Keratinocyte (primary cell): ENCODE results near the gene USP19. TPM values are rescaled to one million over a fixed set of nuclear protein-coding genes. Genes with fewer than 3 reads are reported as not detected.

ENCODE experiments used
- DNase-seq: peaks from one replicate; pipeline ENCODE4 v3.0.0-alpha.2; 2011; ENCODE audit warnings: low read depth, missing footprints, low spot score
- FAIRE-seq: peaks from 2 replicates; lab custom pipeline; 2011; peaks lifted over from hg19 to GRCh38; lab: Jason Lieb, UNC
- H2AFZ ChIP-seq: 2 replicates; pipeline ENCODE4 v1.6.0; 2012; ENCODE audit warnings: low read length, control low read depth, inconsistent platforms; ENCODE audit not compliant: control insufficient read depth
- H3K27ac ChIP-seq: 2 replicates; pipeline ENCODE4 v1.5.1; 2011; ENCODE audit warnings: low read length; ENCODE audit not compliant: control insufficient read depth, insufficient read depth
- H3K27me3 ChIP-seq: 3 replicates; pipeline ENCODE4 v1.6.0; 2011; ENCODE audit warnings: low read length; ENCODE audit not compliant: control insufficient read depth, insufficient read depth; ENCODE audit errors: extremely low read depth
- H3K36me3 ChIP-seq, 2 experiments: 2 replicates in 1 of 2; 3 replicates in 1 of 2; pipeline ENCODE4 v1.5.1; 2011; ENCODE audit warnings: low read length in 2 of 2, mild to moderate bottlenecking in 1 of 2; ENCODE audit not compliant: control insufficient read depth in 2 of 2, insufficient read depth in 2 of 2; ENCODE audit errors: extremely low read depth in 1 of 2
- H3K4me1 ChIP-seq: 3 replicates; pipeline ENCODE4 v1.5.1; 2011; ENCODE audit warnings: low read length; ENCODE audit not compliant: control insufficient read depth, insufficient read depth; ENCODE audit errors: extremely low read depth
- H3K4me2 ChIP-seq: 3 replicates; pipeline ENCODE4 v1.6.0; 2011; ENCODE audit warnings: low read depth, low read length; ENCODE audit not compliant: control insufficient read depth, insufficient read depth; ENCODE audit errors: extremely low read depth
- H3K4me3 ChIP-seq, 3 experiments: fragments of 200-600 bp in 1 of 3; sonication (generic) in 1 of 3; 2 replicates in 2 of 3; 3 replicates in 1 of 3; pipeline ENCODE4 v1.5.1; 2011 to 2016; ENCODE audit warnings: low read length in 3 of 3, mild to moderate bottlenecking in 3 of 3, control low read depth in 2 of 3, inconsistent platforms in 1 of 3, low read depth in 1 of 3, mixed read lengths in 1 of 3, mixed run types in 1 of 3, moderate library complexity in 1 of 3; ENCODE audit not compliant: control insufficient read depth in 2 of 3, insufficient read depth in 2 of 3; ENCODE audit errors: extremely low read depth in 1 of 3
- H3K79me2 ChIP-seq: 2 replicates; pipeline ENCODE4 v1.6.0; 2012; ENCODE audit warnings: low read length; ENCODE audit not compliant: control insufficient read depth, insufficient read depth
- H3K9ac ChIP-seq: 3 replicates; pipeline ENCODE4 v1.6.0; 2011; ENCODE audit warnings: low read length; ENCODE audit not compliant: control insufficient read depth, insufficient read depth; ENCODE audit errors: extremely low read depth
- H3K9me1 ChIP-seq: 3 replicates; pipeline ENCODE4 v1.6.0; 2011; ENCODE audit warnings: low read length; ENCODE audit not compliant: control insufficient read depth, insufficient read depth; ENCODE audit errors: extremely low read depth
- H3K9me3 ChIP-seq: 2 replicates; pipeline ENCODE4 v1.5.1; 2012; ENCODE audit warnings: low read depth, low read length; ENCODE audit not compliant: control insufficient read depth
- H4K20me1 ChIP-seq: 3 replicates; pipeline ENCODE4 v1.6.0; 2011; ENCODE audit warnings: low read length; ENCODE audit not compliant: control insufficient read depth, insufficient read depth; ENCODE audit errors: extremely low read depth
- EZH2 ChIP-seq: IDR thresholded peaks from one replicate; pipeline ENCODE4 v1.6.1; 2012; ENCODE audit warnings: inconsistent platforms, mild to moderate bottlenecking, low read length, moderate library complexity
- dilution Hi-C: fragments of 300-500 bp; cut with MboI; formaldehyde crosslinking; loops from one replicate; pipeline ENCODE4 v1.7.0; 2020; ENCODE audit warnings: low sequenced_read_pairs; ENCODE audit not compliant: extremely low pct_ligation_motif_present
- polyA plus RNA-seq, 5 experiments: library from polyadenylated mRNA; depleted of rRNA in 3 of 5; stranded (reverse) in 3 of 5; stranded (forward) in 1 of 5; unstranded in 1 of 5; fragments of >200 nt; gene quantifications; 1 replicate in 1 of 5; 2 replicates in 3 of 5; 3 replicates in 1 of 5; pipeline versions ENCODE4 v1.2.1 to v1.2.3, GENCODE V29; 2011 to 2012; ENCODE audit warnings: missing spikeins in 2 of 5, low read depth in 1 of 5, low replicate concordance in 1 of 5
- TF ChIP-seq, protein P1 (sequence below), 3 experiments: IDR thresholded peaks in 1 of 3; conservative IDR thresholded peaks in 1 of 3; optimal IDR thresholded peaks in 1 of 3; 2 replicates in 2 of 3; 3 replicates in 1 of 3; pipeline versions ENCODE3 to v1.5.1; 2011; ENCODE audit warnings: low read length in 3 of 3, mild to moderate bottlenecking in 3 of 3, moderate library complexity in 2 of 3, control low read depth in 1 of 3, inconsistent platforms in 1 of 3; ENCODE audit not compliant: insufficient read depth in 2 of 3; ENCODE audit errors: extremely low read depth in 1 of 3

The USP19 gene
- polyA plus RNA-seq, 1 donor (not counting 4 experiments of a cell fraction or from before 2014, with no cell fraction given): 23.1 TPM

DNA sequence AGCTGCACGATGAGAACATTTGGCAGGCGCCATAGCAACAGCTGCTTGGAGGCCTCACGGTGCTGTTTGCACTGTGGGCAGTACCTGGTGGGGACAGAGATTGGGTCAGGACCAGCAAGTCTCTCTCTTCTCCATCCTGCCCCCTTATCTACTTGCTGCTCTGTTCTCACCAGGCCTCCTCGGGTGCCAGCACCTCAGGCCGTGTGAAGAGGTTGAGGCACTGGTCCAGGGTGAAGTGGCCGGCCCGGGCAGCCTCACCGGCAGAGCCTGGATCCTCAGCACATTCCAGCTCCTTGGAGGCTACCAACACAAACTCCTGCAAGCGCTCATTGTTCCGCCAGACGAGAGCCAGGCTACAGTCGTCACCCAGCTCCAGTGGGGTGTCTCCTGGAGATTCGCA lies 9.8 kb downstream of the USP19 start:
- no peaks in the 10 kb centered on the region for H3K27me3 ChIP-seq
- H3K27ac ChIP-seq: no peak overlapping the region
- no peaks in the 10 kb centered on the region for H4K20me1 ChIP-seq
- no peak overlapping the region for H2AFZ ChIP-seq
- no peak overlapping the region for H3K4me2 ChIP-seq
- peaks cover 45 to 63% of the 10 kb centered on the region in 2 experiments for H3K36me3 ChIP-seq
- DNase-seq (no peak), FAIRE-seq (no peak)
- H3K4me1 ChIP-seq: no peaks in the 10 kb centered on the region
- H3K9me1 ChIP-seq: no peaks in the 10 kb centered on the region
- dilution Hi-C loops: no loop called here
- H3K4me3 ChIP-seq: no peak overlapping the region
- H3K79me2 ChIP-seq: no peaks in the 10 kb centered on the region
- no peak overlapping the region for H3K9ac ChIP-seq
- no peak for TF ChIP-seq EZH2
- TF ChIP-seq, protein P1, sequence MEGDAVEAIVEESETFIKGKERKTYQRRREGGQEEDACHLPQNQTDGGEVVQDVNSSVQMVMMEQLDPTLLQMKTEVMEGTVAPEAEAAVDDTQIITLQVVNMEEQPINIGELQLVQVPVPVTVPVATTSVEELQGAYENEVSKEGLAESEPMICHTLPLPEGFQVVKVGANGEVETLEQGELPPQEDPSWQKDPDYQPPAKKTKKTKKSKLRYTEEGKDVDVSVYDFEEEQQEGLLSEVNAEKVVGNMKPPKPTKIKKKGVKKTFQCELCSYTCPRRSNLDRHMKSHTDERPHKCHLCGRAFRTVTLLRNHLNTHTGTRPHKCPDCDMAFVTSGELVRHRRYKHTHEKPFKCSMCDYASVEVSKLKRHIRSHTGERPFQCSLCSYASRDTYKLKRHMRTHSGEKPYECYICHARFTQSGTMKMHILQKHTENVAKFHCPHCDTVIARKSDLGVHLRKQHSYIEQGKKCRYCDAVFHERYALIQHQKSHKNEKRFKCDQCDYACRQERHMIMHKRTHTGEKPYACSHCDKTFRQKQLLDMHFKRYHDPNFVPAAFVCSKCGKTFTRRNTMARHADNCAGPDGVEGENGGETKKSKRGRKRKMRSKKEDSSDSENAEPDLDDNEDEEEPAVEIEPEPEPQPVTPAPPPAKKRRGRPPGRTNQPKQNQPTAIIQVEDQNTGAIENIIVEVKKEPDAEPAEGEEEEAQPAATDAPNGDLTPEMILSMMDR (optimal IDR thresholded peaks at IDR 0.05 in 1 of 3, IDR thresholded peaks at IDR 0.05 in 1 of 3, conservative IDR thresholded peaks at IDR 0.05 in 1 of 3; ENCODE audit: extremely low read depth in 1 of 3, insufficient read depth in 2 of 3, low read length in 3 of 3): no peak
- no peaks in the 10 kb centered on the region for H3K9me3 ChIP-seq

DNA sequence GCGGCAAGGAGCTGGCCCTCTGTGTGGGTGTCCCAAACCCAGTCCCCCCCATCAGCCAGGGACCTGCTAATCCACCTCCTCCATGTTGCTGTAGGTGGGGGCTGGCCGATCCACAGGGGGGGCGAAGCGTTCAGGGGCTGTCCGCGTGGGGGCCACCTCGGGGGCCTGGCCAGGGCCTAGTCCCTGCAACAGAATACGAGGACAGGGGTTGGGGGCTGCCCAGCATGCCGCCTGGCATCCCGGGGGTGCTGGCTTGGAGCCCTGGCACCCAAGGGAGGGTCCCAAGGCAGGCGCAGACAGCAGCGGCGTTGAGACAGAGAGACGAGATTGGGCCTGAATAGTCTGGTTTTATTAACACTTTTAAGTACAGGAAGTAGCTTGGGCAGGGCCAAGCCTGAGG lies 12.3 kb downstream of the USP19 start:
- DNase-seq (no peak), FAIRE-seq (no peak)
- dilution Hi-C loops: no loop called here
- no peaks in the 10 kb centered on the region for H3K9me3 ChIP-seq
- no peaks in the 10 kb centered on the region for H4K20me1 ChIP-seq
- no peak overlapping the region for H3K4me2 ChIP-seq
- peaks cover 27 to 45% of the 10 kb centered on the region in 2 experiments for H3K36me3 ChIP-seq
- no peak overlapping the region for H2AFZ ChIP-seq
- H3K4me3 ChIP-seq: no peak overlapping the region
- H3K27me3 ChIP-seq: no peaks in the 10 kb centered on the region
- H3K79me2 ChIP-seq: peaks cover 11% of the 10 kb centered on the region
- TF ChIP-seq EZH2: no peak
- TF ChIP-seq, protein P1 (optimal IDR thresholded peaks at IDR 0.05 in 1 of 3, IDR thresholded peaks at IDR 0.05 in 1 of 3, conservative IDR thresholded peaks at IDR 0.05 in 1 of 3; ENCODE audit: extremely low read depth in 1 of 3, insufficient read depth in 2 of 3, low read length in 3 of 3): no peak
- no peak overlapping the region for H3K9ac ChIP-seq
- H3K9me1 ChIP-seq: no peaks in the 10 kb centered on the region
- no peak overlapping the region for H3K27ac ChIP-seq
- peaks cover 7% of the 10 kb centered on the region for H3K4me1 ChIP-seq
